Tracheal epithelial cell (primary cell): ENCODE data around the gene ZNF407. TPM values are rescaled to one million over a fixed set of nuclear protein-coding genes. Genes with fewer than 3 reads are reported as not detected.

Experiments used
- total RNA-seq: library from RNA; depleted of rRNA; stranded (reverse); fragments of >200 nt; gene quantifications from 2 replicates; pipeline ENCODE4 v1.2.1, GENCODE V29; 2014

The ZNF407 gene, protein sequence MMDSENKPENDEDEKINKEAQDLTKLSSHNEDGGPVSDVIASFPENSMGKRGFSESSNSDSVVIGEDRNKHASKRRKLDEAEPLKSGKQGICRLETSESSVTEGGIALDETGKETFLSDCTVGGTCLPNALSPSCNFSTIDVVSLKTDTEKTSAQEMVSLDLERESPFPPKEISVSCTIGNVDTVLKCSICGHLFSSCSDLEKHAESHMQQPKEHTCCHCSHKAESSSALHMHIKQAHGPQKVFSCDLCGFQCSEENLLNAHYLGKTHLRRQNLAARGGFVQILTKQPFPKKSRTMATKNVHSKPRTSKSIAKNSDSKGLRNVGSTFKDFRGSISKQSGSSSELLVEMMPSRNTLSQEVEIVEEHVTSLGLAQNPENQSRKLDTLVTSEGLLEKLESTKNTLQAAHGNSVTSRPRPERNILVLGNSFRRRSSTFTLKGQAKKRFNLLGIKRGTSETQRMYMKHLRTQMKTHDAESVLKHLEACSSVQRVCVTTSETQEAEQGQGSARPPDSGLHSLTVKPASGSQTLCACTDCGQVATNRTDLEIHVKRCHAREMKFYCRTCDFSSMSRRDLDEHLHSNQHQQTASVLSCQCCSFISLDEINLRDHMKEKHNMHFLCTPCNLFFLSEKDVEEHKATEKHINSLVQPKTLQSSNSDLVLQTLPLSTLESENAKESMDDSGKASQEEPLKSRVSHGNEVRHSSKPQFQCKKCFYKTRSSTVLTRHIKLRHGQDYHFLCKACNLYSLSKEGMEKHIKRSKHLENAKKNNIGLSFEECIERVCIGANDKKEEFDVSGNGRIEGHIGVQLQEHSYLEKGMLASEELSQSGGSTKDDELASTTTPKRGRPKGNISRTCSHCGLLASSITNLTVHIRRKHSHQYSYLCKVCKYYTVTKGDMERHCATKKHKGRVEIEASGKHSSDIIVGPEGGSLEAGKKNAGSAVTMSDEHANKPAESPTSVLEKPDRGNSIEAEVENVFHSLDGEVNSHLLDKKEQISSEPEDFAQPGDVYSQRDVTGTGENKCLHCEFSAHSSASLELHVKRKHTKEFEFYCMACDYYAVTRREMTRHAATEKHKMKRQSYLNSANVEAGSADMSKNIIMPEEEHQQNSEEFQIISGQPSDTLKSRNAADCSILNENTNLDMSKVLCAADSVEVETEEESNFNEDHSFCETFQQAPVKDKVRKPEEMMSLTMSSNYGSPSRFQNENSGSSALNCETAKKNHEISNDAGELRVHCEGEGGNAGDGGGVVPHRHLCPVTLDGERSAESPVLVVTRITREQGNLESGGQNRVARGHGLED (N-terminal part only)
- total RNA-seq, result 6.8 and 11.3 TPM in 2 replicates

DNA sequence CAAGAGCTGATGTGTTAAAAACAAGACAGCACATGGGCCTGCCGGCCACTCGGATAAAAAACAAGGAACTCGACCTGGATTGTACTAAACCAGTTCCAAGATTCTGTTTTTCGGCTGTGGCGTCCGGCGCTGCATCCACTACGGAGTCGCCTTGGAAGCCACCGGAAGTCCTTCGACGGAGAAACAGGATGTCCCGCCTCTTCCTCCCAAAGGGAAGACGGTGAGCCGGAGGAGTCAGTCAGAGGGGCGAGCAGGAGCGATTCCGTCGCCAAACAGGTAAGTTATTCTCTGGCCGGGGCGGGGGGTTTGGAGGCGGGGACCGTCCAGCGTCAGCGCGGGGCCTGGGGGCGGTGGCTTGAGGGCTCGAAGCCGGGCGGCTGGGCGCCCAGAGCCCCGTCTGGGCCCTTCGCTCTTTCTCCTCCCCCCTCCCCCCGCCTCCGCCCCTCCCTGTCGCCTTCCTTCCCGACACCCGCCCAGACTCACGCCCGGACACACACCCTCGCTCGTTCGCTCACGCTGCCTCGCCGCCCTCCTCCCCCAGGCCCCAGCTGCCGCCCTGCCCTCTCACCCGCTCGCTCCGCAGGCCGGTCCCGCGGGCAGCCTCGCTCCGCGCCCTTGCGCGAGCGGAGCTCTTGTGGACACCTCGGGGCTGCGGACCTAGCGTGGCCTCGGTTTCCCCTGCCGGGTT lies at the start of gene ZNF407:
Gene ZNF407, plus strand, starts transcription at position 209 of the 688 bp plus-strand sequence. CDS start 33,150 bp downstream, outside the sequence.

Other genes with a start within 250 kb of the ZNF407 start
- gene DIPK1C, start 140.6 kb upstream of the ZNF407 start, total RNA-seq, result not detected in 2 replicates
- 45.6 and 164 TPM in 2 replicates for gene CNDP2, start 101.5 kb upstream of the ZNF407 start, total RNA-seq
- gene CNDP1, start 63.4 kb upstream of the ZNF407 start, total RNA-seq, result not detected in 2 replicates